NB4 (cell line): Measurements from ENCODE around the gene FLT1.

Experiments used
- DNase-seq: peaks from one replicate; pipeline ENCODE4 v3.0.0; 2010; ENCODE audit warnings: low read depth
- H3K4me3 ChIP-seq: one replicate; pipeline ENCODE4 v1.5.1; 2011; ENCODE audit warnings: mild to moderate bottlenecking, low read depth, low read length, moderate library complexity
- CTCF ChIP-seq: IDR thresholded peaks from one replicate; pipeline ENCODE4 v1.5.1; 2012; ENCODE audit warnings: low read depth, low read length
- MAX ChIP-seq: IDR thresholded peaks from 2 replicates; pipeline ENCODE4 v1.6.1; 2011; ENCODE audit warnings: low read depth, low read length
- MYC ChIP-seq: IDR thresholded peaks from 2 replicates; pipeline ENCODE4 v1.6.1; 2011; ENCODE audit warnings: low read depth, low read length
- POLR2A ChIP-seq: IDR thresholded peaks from 2 replicates; pipeline ENCODE4 v1.6.1; 2011; ENCODE audit warnings: mild to moderate bottlenecking; ENCODE audit not compliant: insufficient read length; ENCODE audit errors: extremely low read depth

Gene FLT1

GRCh38 chr13:28268800-28269223 lies 226.1 kb downstream of the FLT1 start:
- TF ChIP-seq MYC: peak; percentile 18; the same call in 1 of the 2 replicates
- no peak for TF ChIP-seq MAX
- DNase-seq: peak; percentile 89
- H3K4me3 ChIP-seq: no peak overlapping the region

- H3K4me3 ChIP-seq: no peak overlapping the region
- no peak for DNase-seq
- no peak for TF ChIP-seq MYC
- TF ChIP-seq MAX: no peak
- TF ChIP-seq CTCF: no peak
- no peak for TF ChIP-seq POLR2A
These were observed 227.4 kb downstream of the FLT1 start for GRCh38 chr13:28267497-28267896.

- no peak overlapping the region for H3K4me3 ChIP-seq
- no peak for TF ChIP-seq POLR2A
- TF ChIP-seq CTCF: no peak
- no peak for TF ChIP-seq MAX
- no peak for DNase-seq
These were observed 236.5 kb downstream of the FLT1 start for GRCh38 chr13:28258417-28258816.

GRCh38 chr13:28257305-28257704 lies 237.6 kb downstream of the FLT1 start:
- no peak overlapping the region for H3K4me3 ChIP-seq
- TF ChIP-seq MAX (no peak), CTCF (no peak), POLR2A (no peak), MYC (no peak)
- DNase-seq: no peak

- no peak overlapping the region for H3K4me3 ChIP-seq
- DNase-seq: no peak
- TF ChIP-seq CTCF: no peak
These were observed 242.4 kb downstream of the FLT1 start for GRCh38 chr13:28252547-28252946.

- DNase-seq: no peak
- TF ChIP-seq CTCF (no peak), MAX (no peak), MYC (no peak), POLR2A (no peak)
- H3K4me3 ChIP-seq: no peak overlapping the region
These were observed 243.5 kb downstream of the FLT1 start for GRCh38 chr13:28251466-28251865.

GRCh38 chr13:28250542-28250941 lies 244.4 kb downstream of the FLT1 start:
- H3K4me3 ChIP-seq: no peak overlapping the region
- no peak for DNase-seq

More at GRCh38 chr13:28250542-28250941, 244.4 kb downstream of the FLT1 start:
- TF ChIP-seq POLR2A: no peak
- no peak for TF ChIP-seq MYC
- no peak for TF ChIP-seq CTCF
- no peak for TF ChIP-seq MAX
